Measurements from ENCODE around the gene TMEM200A.

DNA sequence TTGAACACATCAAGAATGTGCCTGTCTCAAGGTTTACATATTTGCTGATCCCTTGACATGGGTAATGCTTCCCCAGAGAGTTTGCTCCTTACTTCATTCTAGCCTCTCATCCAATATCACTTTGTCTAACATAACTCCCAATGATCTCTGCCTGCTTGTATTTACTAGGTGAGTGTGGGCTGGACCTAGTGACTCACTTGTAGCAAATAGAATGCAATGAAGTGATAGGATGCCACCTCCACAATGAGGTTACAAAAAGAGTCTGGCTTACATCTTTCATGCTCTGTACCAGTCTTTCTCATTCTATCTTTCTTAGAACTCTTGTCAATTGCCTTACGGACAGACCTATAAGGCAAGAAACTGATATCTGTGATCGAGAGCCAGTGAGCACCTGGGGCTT lies 44.9 kb upstream of the TMEM200A start:
- TF ChIP-seq EZH2 (IDR thresholded peaks at IDR 0.05): no peak
- no peak for TF ChIP-seq POLR2AphosphoS5 (IDR thresholded peaks at IDR 0.05; ENCODE audit: borderline replicate concordance, low read depth, low read length)

Data from SK-N-MC (cell line).